GM23248 (cell line): Measurements from ENCODE around the gene ATG5.

Source experiments
- EZH2 ChIP-seq: fragments of 200-600 bp; sonication (generic); IDR thresholded peaks from 2 replicates; pipeline ENCODE4 v1.6.1; 2018; ENCODE audit warnings: antibody characterized with exemption, mild to moderate bottlenecking; ENCODE audit not compliant: insufficient read depth, poor library complexity, severe bottlenecking
- EZH2phosphoT487 ChIP-seq: fragments of 200-600 bp; sonication (generic); IDR thresholded peaks from 2 replicates; pipeline ENCODE4 v1.6.1; 2018; ENCODE audit warnings: antibody characterized with exemption, moderate library complexity, mild to moderate bottlenecking, low read depth; ENCODE audit not compliant: insufficient read depth

- no peak for TF ChIP-seq EZH2phosphoT487
- no peak for TF ChIP-seq EZH2
Measured at GRCh38 chr6:106359959-106360409, 34.4 kb upstream of the ATG5 start.
